Measurements from ENCODE around the gene CDH8. TPM values are rescaled to one million over a fixed set of nuclear protein-coding genes. Genes with fewer than 3 reads are reported as not detected.
"Not testable (repeated sequence)": the region's sequence is repeated elsewhere in the genome, so short reads cannot be mapped to it uniquely, and the experiment has no call there.

CDH8 gene
- total and polyA plus RNA-seq, 2 experiments from 2014 or later: 7.4 to 14.3 TPM

DNA sequence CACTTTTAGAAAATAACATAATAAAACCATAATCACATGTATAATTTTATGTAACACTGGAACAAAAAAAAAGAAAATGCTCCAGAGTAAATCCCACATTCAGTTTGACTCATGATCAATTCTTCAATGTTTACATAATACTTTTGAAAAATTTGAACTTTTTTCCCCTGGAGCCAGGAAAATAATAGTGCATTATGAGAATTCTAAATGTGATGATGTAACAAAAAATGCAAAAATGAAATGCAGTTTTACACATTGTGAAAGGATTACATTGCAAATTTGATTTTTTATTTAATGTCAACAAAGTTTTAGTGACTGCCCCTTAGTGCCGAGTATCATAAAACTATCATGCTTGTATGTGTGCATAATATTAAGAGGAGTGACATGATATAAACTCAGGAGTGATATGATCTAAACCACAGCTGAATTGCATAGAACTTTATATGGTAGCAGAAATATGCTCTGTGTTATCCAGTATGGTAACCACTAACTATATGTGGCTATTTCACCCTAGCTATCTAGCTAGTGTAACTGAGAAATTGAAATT is 238.2 kb downstream of the CDH8 start:
- no peak for DNase-seq (ENCODE audit: low read depth in 1 of 2, low spot score in 1 of 2)
- no peak overlapping the region for H3K27ac ChIP-seq
- no peaks in the 10 kb centered on the region for H3K36me3 ChIP-seq
- H3K4me3 ChIP-seq: no peak overlapping the region
- TF ChIP-seq, protein P1, sequence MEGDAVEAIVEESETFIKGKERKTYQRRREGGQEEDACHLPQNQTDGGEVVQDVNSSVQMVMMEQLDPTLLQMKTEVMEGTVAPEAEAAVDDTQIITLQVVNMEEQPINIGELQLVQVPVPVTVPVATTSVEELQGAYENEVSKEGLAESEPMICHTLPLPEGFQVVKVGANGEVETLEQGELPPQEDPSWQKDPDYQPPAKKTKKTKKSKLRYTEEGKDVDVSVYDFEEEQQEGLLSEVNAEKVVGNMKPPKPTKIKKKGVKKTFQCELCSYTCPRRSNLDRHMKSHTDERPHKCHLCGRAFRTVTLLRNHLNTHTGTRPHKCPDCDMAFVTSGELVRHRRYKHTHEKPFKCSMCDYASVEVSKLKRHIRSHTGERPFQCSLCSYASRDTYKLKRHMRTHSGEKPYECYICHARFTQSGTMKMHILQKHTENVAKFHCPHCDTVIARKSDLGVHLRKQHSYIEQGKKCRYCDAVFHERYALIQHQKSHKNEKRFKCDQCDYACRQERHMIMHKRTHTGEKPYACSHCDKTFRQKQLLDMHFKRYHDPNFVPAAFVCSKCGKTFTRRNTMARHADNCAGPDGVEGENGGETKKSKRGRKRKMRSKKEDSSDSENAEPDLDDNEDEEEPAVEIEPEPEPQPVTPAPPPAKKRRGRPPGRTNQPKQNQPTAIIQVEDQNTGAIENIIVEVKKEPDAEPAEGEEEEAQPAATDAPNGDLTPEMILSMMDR (IDR thresholded peaks at IDR 0.05; ENCODE audit: low read depth, low read length): no peak
- H3K4me1 ChIP-seq (ENCODE audit: low read depth): no peaks in the 10 kb centered on the region
- no peaks in the 10 kb centered on the region for H3K9me3 ChIP-seq (ENCODE audit: low read depth)
- no peaks in the 10 kb centered on the region for H3K27me3 ChIP-seq

GRCh38 chr16:61797296-61797795 is 238.9 kb downstream of the CDH8 start:
- no peaks in the 10 kb centered on the region for H3K36me3 ChIP-seq
- no peak overlapping the region for H3K4me3 ChIP-seq
- H3K9me3 ChIP-seq (ENCODE audit: low read depth): no peaks in the 10 kb centered on the region
- no peaks in the 10 kb centered on the region for H3K4me1 ChIP-seq (ENCODE audit: low read depth)
- no peak for DNase-seq (ENCODE audit: low read depth in 1 of 2, low spot score in 1 of 2)
- no peak overlapping the region for H3K27ac ChIP-seq
- H3K27me3 ChIP-seq: no peaks in the 10 kb centered on the region
- TF ChIP-seq, protein P1 (IDR thresholded peaks at IDR 0.05; ENCODE audit: low read depth, low read length): no peak

DNA sequence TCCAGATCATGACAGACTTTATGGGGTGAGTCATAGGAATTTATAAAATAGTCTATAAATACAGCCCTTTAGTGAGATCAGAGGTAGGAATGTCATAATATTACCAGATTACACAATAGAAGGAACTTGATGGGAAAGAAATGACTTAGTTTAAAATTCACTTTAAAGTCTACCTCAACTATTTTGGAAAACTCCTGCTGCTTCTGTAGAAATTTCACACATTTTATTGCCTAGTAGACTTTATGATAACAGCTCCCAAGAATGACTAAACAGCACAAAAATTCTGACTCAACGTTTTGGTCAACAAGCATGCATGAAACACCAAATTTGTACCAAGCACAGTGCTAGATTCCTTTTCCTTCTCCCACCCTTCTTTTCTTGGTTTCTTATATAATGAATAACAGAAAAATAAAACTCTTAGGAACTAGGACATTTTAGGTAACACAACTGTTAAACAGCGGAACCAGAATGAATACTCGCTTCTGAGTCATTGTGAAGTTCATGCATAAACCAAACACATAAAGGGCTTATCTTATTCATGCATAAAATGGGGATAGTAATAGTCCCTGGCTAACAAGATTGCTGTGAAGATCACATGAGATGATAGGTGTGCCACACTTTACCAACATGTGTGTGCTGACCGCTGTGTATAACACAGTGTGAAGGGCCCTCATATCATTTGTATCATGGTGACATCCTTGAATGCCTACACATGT is 243.9 kb downstream of the CDH8 start:
- Histone ChIP-seq H3K4me3 (no peak overlapping the region), H3K9me3 (ENCODE audit: low read depth) (no peaks in the 10 kb centered on the region), H3K36me3 (no peaks in the 10 kb centered on the region), H3K27ac (no peak overlapping the region), H3K27me3 (no peaks in the 10 kb centered on the region), H3K4me1 (ENCODE audit: low read depth) (no peaks in the 10 kb centered on the region)
- DNase-seq (ENCODE audit: low read depth in 1 of 2, low spot score in 1 of 2): peak in 1 of 2 donors; percentile 48
- TF ChIP-seq, protein P1 (IDR thresholded peaks at IDR 0.05; ENCODE audit: low read depth, low read length): no peak

DNA sequence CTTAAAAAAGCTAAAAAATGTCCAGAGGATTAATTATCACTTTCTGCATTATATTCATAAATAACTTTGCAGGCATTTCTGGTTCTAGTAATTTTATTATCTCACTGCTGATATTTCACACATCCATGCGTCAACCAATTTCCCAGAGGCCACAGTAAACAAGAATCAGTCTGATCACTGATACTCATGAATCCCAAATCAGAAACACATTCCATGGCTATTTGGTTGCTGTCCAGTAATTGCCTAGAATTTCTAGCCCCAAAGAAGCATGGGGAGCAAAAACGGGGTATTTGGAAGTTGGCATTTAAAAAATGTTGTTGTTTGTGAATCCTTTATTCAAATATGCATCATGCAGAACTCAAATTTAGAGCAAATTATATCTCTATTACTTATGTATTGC is 244.8 kb downstream of the CDH8 start:
- TF ChIP-seq, protein P1 (IDR thresholded peaks at IDR 0.05; ENCODE audit: low read depth, low read length): no peak
- no peak overlapping the region for H3K27ac ChIP-seq
- H3K4me3 ChIP-seq: no peak overlapping the region
- no peaks in the 10 kb centered on the region for H3K4me1 ChIP-seq (ENCODE audit: low read depth)
- no peaks in the 10 kb centered on the region for H3K9me3 ChIP-seq (ENCODE audit: low read depth)
- no peaks in the 10 kb centered on the region for H3K27me3 ChIP-seq
- DNase-seq (ENCODE audit: low read depth in 1 of 2, low spot score in 1 of 2): no peak
- no peaks in the 10 kb centered on the region for H3K36me3 ChIP-seq

DNA sequence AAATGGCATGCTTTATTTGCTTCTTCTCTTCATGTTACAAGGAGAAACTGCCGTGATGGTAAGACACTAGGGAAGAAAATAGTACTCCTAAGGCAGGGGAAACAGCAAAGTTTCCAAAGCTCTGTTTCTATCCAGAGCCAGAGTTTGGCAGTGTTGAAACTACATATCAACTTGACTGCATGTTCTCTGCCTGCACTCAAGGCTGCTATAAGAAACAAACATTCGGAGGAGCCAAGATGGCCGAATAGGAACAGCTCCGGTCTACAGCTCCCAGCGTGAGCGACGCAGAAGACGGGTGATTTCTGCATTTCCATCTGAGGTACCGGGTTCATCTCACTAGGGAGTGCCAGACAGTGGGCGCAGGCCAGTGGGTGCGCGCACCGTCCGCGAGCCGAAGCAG is 254.4 kb downstream of the CDH8 start:
- H3K27me3 ChIP-seq; DNase-seq (ENCODE audit: low read depth in 1 of 2, low spot score in 1 of 2); H3K9me3 ChIP-seq (ENCODE audit: low read depth); H3K27ac ChIP-seq; H3K4me1 ChIP-seq (ENCODE audit: low read depth); H3K4me3 ChIP-seq; H3K36me3 ChIP-seq: not testable (repeated sequence)

- Histone ChIP-seq H3K9me3 (ENCODE audit: low read depth) (no peaks in the 10 kb centered on the region), H3K27ac (no peak overlapping the region), H3K4me3 (no peak overlapping the region), H3K27me3 (no peaks in the 10 kb centered on the region), H3K4me1 (ENCODE audit: low read depth) (peaks cover 5% of the 10 kb centered on the region), H3K36me3 (no peaks in the 10 kb centered on the region)
- TF ChIP-seq, protein P1 (IDR thresholded peaks at IDR 0.05; ENCODE audit: low read depth, low read length): no peak
- DNase-seq (ENCODE audit: low read depth in 1 of 2, low spot score in 1 of 2): no peak
Observed at GRCh38 chr16:61780161-61780560, 256.1 kb downstream of the CDH8 start.

Data from cardiac muscle cell (in vitro differentiated cells and primary cell).